Suprapubic skin (tissue), 4 donors: ENCODE results near the gene GNAZ. TPM values are rescaled to one million over a fixed set of nuclear protein-coding genes. Genes with fewer than 3 reads are reported as not detected.

ENCODE experiments used
- DNase-seq, 2 donors: peaks; one replicate each; pipeline ENCODE4 v3.0.0-alpha.2; 2019; ENCODE audit warnings: low spot score in 2 of 2
- H3K27ac ChIP-seq: fragments of 200-600 bp; sonication (generic); one replicate; pipeline ENCODE4 v1.5.1; 2019
- H3K27me3 ChIP-seq: fragments of 200-600 bp; sonication (generic); one replicate; pipeline ENCODE4 v1.5.1; 2019
- H3K36me3 ChIP-seq: fragments of 200-600 bp; sonication (generic); one replicate; pipeline ENCODE4 v1.5.1; 2019
- H3K4me1 ChIP-seq: fragments of 200-600 bp; sonication (generic); one replicate; pipeline ENCODE4 v1.5.1; 2019
- H3K4me3 ChIP-seq: fragments of 200-600 bp; sonication (generic); one replicate; pipeline ENCODE4 v1.5.1; 2019; ENCODE audit warnings: mild to moderate bottlenecking
- H3K9me3 ChIP-seq: fragments of 200-600 bp; sonication (generic); one replicate; pipeline ENCODE4 v1.5.1; 2019
- CTCF ChIP-seq, 2 donors: fragments of 200-600 bp in 1 of 2; fragments of 450-650 bp in 1 of 2; sonication (generic) in 1 of 2; IDR thresholded peaks; one replicate each; pipeline ENCODE4 v1.5.1; 2016 to 2019; ENCODE audit warnings: antibody characterized with exemption in 2 of 2, mild to moderate bottlenecking in 1 of 2, moderate library complexity in 1 of 2
- EP300 ChIP-seq: sonication (generic); formaldehyde crosslinking; IDR thresholded peaks from one replicate; pipeline ENCODE4 v1.6.1; 2017; ENCODE audit warnings: antibody characterized with exemption
- POLR2A ChIP-seq, 2 donors: fragments of 450-650 bp; IDR thresholded peaks; one replicate each; pipeline ENCODE4 v1.6.1; 2017; ENCODE audit warnings: antibody characterized with exemption in 2 of 2, mild to moderate bottlenecking in 2 of 2, moderate library complexity in 2 of 2
- POLR2AphosphoS5 ChIP-seq, 3 donors: sonication (generic); formaldehyde crosslinking; IDR thresholded peaks; one replicate each; pipeline ENCODE4 v1.6.1; 2017; ENCODE audit warnings: antibody characterized with exemption in 3 of 3
- WGBS: methylation state at CpG from one replicate; pipeline ENCODE4 v1.1.5; 2018; 5-methylcytosine and 5-hydroxymethylcytosine counted together
- total RNA-seq, 4 donors: library from RNA; depleted of rRNA; stranded (reverse); fragments of >200 nt; gene quantifications; one replicate each; pipeline ENCODE4 v1.1.0, GENCODE V29; 2016

GNAZ gene
- total RNA-seq, 4 donors from 2014 or later, result 2.1 to 5.8 (median 3.0) TPM

- H3K4me1 ChIP-seq, result peaks cover 3% of the 10 kb centered on the region
- H3K27ac ChIP-seq, result no peak overlapping the region
- DNase-seq, result no peak
- H3K9me3 ChIP-seq, result no peaks in the 10 kb centered on the region
- H3K4me3 ChIP-seq, result no peak overlapping the region
- H3K27me3 ChIP-seq, result no peaks in the 10 kb centered on the region
- H3K36me3 ChIP-seq, result no peaks in the 10 kb centered on the region
- no peak for TF ChIP-seq EP300
- no peak for TF ChIP-seq CTCF (IDR thresholded peaks at IDR 0.05)
- TF ChIP-seq POLR2A (IDR thresholded peaks at IDR 0.05), result no peak
- WGBS, result 72% methylated on average over 10 of the region's 10 CpGs
These were observed 16.5 kb downstream of the GNAZ start for GRCh38 chr22:23086787-23087186.

- WGBS, result 40% methylated on average over 5 of the region's 8 CpGs
- peaks cover 3% of the 10 kb centered on the region for H3K4me1 ChIP-seq
- DNase-seq, result no peak
- no peak overlapping the region for H3K4me3 ChIP-seq
- no peaks in the 10 kb centered on the region for H3K36me3 ChIP-seq
- H3K27me3 ChIP-seq, result no peaks in the 10 kb centered on the region
- no peaks in the 10 kb centered on the region for H3K9me3 ChIP-seq
- no peak for TF ChIP-seq POLR2AphosphoS5 (IDR thresholded peaks at IDR 0.05)
- TF ChIP-seq EP300, result no peak
- no peak for TF ChIP-seq CTCF (IDR thresholded peaks at IDR 0.05)
- no peak for TF ChIP-seq POLR2A (IDR thresholded peaks at IDR 0.05)
- no peak overlapping the region for H3K27ac ChIP-seq
These were observed 17.9 kb downstream of the GNAZ start for GRCh38 chr22:23088199-23088604.

GRCh38 chr22:23089010-23089409, 18.7 kb downstream of the GNAZ start:
- H3K36me3 ChIP-seq, result no peaks in the 10 kb centered on the region
- no peak for DNase-seq
- H3K27ac ChIP-seq, result no peak overlapping the region
- H3K27me3 ChIP-seq, result no peaks in the 10 kb centered on the region
- no peaks in the 10 kb centered on the region for H3K9me3 ChIP-seq
- peaks cover 3% of the 10 kb centered on the region for H3K4me1 ChIP-seq
- TF ChIP-seq POLR2AphosphoS5 (IDR thresholded peaks at IDR 0.05), result no peak
- TF ChIP-seq POLR2A (IDR thresholded peaks at IDR 0.05), result no peak
- no peak for TF ChIP-seq CTCF (IDR thresholded peaks at IDR 0.05)
- TF ChIP-seq EP300, result no peak
- no peak overlapping the region for H3K4me3 ChIP-seq
- 97% methylated on average over 10 of the region's 10 CpGs for WGBS

- no peak for DNase-seq
- Histone ChIP-seq H3K4me1 (peaks cover 3% of the 10 kb centered on the region), H3K4me3 (no peak overlapping the region), H3K9me3 (no peaks in the 10 kb centered on the region), H3K36me3 (no peaks in the 10 kb centered on the region), H3K27me3 (no peaks in the 10 kb centered on the region), H3K27ac (no peak overlapping the region)
- TF ChIP-seq CTCF (IDR thresholded peaks at IDR 0.05) (no peak), POLR2AphosphoS5 (IDR thresholded peaks at IDR 0.05) (no peak), POLR2A (IDR thresholded peaks at IDR 0.05) (no peak), EP300 (no peak)
- 81% methylated on average over 12 of the region's 14 CpGs for WGBS
These were observed 19.5 kb downstream of the GNAZ start for GRCh38 chr22:23089633-23090456.

GRCh38 chr22:23090457-23090835, 20.1 kb downstream of the GNAZ start:
- H3K27me3 ChIP-seq, result no peaks in the 10 kb centered on the region
- no peak overlapping the region for H3K27ac ChIP-seq
- no peaks in the 10 kb centered on the region for H3K9me3 ChIP-seq
- no peak for DNase-seq
- peaks cover 3% of the 10 kb centered on the region for H3K4me1 ChIP-seq
- H3K4me3 ChIP-seq, result no peak overlapping the region
- no peak for TF ChIP-seq POLR2A (IDR thresholded peaks at IDR 0.05)
- no peak for TF ChIP-seq EP300
- no peak for TF ChIP-seq CTCF (IDR thresholded peaks at IDR 0.05)
- TF ChIP-seq POLR2AphosphoS5 (IDR thresholded peaks at IDR 0.05), result no peak
- H3K36me3 ChIP-seq, result no peaks in the 10 kb centered on the region
- WGBS, result 82% methylated on average over 3 of the region's 3 CpGs
